HEK293 (cell line): Measurements from ENCODE around the gene OTUD1.

Source experiments
- ZNF660 ChIP-seq: fragments of 450-650 bp; IDR thresholded peaks from 2 replicates; pipeline ENCODE4 v1.5.1; 2018; ENCODE audit warnings: missing biosample characterization, mild to moderate bottlenecking, missing genetic modification characterization
- TF ChIP-seq, protein P1 (sequence below): fragments of 450-650 bp; formaldehyde crosslinking; IDR thresholded peaks from 2 replicates; pipeline ENCODE4 v1.5.1; 2016; ENCODE audit warnings: missing biosample characterization, missing genetic modification characterization

DNA sequence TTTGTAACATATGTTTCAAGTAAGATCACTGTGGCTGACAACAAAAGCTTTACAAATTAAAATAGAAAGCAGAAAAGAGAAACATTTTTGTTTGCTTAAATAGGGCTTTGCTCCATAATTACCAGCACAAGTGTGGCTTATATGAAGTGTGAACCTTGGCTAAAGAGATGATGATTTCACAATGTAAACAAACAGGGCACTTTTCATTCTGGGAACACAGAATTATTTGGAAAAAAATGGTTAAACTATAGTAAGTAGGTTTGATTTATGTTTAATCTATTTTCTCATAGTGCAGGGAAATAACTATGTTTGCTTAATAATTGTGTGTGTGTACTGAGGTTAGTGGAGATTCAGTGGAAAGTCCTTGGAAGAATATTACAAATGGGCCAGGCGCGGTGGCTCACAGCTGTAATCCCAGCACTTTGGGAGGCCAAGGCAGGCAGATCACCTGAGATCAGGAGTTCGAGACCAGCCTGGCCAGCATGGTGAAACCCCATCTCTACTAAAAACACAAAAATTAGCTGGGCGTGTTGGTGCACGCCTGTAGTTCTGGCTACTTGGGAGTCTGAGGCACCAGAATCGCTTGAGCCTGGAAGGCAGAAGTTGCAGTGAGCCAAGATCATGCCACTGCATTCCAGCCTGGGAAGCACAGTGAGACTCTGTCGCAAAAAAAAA, 19.1 kb upstream of the OTUD1 start:
- TF ChIP-seq, protein P1, sequence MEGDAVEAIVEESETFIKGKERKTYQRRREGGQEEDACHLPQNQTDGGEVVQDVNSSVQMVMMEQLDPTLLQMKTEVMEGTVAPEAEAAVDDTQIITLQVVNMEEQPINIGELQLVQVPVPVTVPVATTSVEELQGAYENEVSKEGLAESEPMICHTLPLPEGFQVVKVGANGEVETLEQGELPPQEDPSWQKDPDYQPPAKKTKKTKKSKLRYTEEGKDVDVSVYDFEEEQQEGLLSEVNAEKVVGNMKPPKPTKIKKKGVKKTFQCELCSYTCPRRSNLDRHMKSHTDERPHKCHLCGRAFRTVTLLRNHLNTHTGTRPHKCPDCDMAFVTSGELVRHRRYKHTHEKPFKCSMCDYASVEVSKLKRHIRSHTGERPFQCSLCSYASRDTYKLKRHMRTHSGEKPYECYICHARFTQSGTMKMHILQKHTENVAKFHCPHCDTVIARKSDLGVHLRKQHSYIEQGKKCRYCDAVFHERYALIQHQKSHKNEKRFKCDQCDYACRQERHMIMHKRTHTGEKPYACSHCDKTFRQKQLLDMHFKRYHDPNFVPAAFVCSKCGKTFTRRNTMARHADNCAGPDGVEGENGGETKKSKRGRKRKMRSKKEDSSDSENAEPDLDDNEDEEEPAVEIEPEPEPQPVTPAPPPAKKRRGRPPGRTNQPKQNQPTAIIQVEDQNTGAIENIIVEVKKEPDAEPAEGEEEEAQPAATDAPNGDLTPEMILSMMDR (tag by site-specific recombination) = no peak
- TF ChIP-seq ZNF660 = no peak
